Measurements from ENCODE around the gene SLC16A4. TPM values are rescaled to one million over a fixed set of nuclear protein-coding genes. Genes with fewer than 3 reads are reported as not detected.

Gene SLC16A4
- total RNA-seq, 2 donors from 2014 or later = 29.8 to 48.5 TPM

- Histone ChIP-seq H3K4me1 (ENCODE audit: control insufficient read depth in 1 of 2, low read depth in 2 of 2) (peaks cover 0 to 15% of the 10 kb centered on the region in 2 donors), H3K9me3 (no peaks in the 10 kb centered on the region), H3K36me3 (no peaks in the 10 kb centered on the region), H3K27me3 (replicated peaks; ENCODE audit: insufficient read depth) (no peaks in the 10 kb centered on the region), H3K4me3 (no peak overlapping the region), H3K27ac (no peak overlapping the region)
- DNase-seq (ENCODE audit: low spot score) (no peak), ATAC-seq (ENCODE audit: insufficient number of reproducible peaks, low FRiP score, low read depth) (no peak)
- TF ChIP-seq CTCF (IDR thresholded peaks at IDR 0.05) = no peak
These were observed 38.1 kb upstream of the SLC16A4 start for GRCh38 chr1:110428946-110429345.

- H3K36me3 ChIP-seq = no peaks in the 10 kb centered on the region
- H3K27me3 ChIP-seq (replicated peaks; ENCODE audit: insufficient read depth) = no peaks in the 10 kb centered on the region
- ATAC-seq (ENCODE audit: insufficient number of reproducible peaks, low FRiP score, low read depth) (no peak), DNase-seq (ENCODE audit: low spot score) (no peak)
- H3K4me1 ChIP-seq (ENCODE audit: control insufficient read depth in 1 of 2, low read depth in 2 of 2) = peaks cover 0 to 15% of the 10 kb centered on the region in 2 donors
- TF ChIP-seq CTCF (IDR thresholded peaks at IDR 0.05) = no peak
- no peak overlapping the region for H3K4me3 ChIP-seq
- H3K27ac ChIP-seq = no peak overlapping the region
- H3K9me3 ChIP-seq = no peaks in the 10 kb centered on the region
These were observed 36.0 kb upstream of the SLC16A4 start for GRCh38 chr1:110426854-110427253.

- TF ChIP-seq CTCF (IDR thresholded peaks at IDR 0.05) = no peak
- no peak for ATAC-seq (ENCODE audit: insufficient number of reproducible peaks, low FRiP score, low read depth)
- no peak for DNase-seq (ENCODE audit: low spot score)
- no peak overlapping the region for H3K4me3 ChIP-seq
- no peaks in the 10 kb centered on the region for H3K36me3 ChIP-seq
- H3K4me1 ChIP-seq (ENCODE audit: control insufficient read depth in 1 of 2, low read depth in 2 of 2) = peaks cover 0 to 15% of the 10 kb centered on the region in 2 donors
- no peaks in the 10 kb centered on the region for H3K9me3 ChIP-seq
- peak overlapping the region in 1 of 2 donors; percentile 50 for H3K27ac ChIP-seq
- no peaks in the 10 kb centered on the region for H3K27me3 ChIP-seq (replicated peaks; ENCODE audit: insufficient read depth)
These were observed 34.9 kb upstream of the SLC16A4 start for GRCh38 chr1:110425612-110426152.

GRCh38 chr1:110424699-110425611, 34.1 kb upstream of the SLC16A4 start:
- ATAC-seq (ENCODE audit: insufficient number of reproducible peaks, low FRiP score, low read depth) (no peak), DNase-seq (ENCODE audit: low spot score) (no peak)
- Histone ChIP-seq H3K27me3 (replicated peaks; ENCODE audit: insufficient read depth) (no peaks in the 10 kb centered on the region), H3K4me1 (ENCODE audit: control insufficient read depth in 1 of 2, low read depth in 2 of 2) (peaks cover 0 to 15% of the 10 kb centered on the region in 2 donors), H3K4me3 (no peak overlapping the region), H3K27ac (peak overlapping the region in 1 of 2 donors; percentile 50), H3K36me3 (no peaks in the 10 kb centered on the region), H3K9me3 (no peaks in the 10 kb centered on the region)
- TF ChIP-seq CTCF (IDR thresholded peaks at IDR 0.05) = no peak
